GM12892 (cell line): ENCODE data around the gene CD96.

ENCODE experiments used
- DNase-seq: peaks from one replicate; pipeline ENCODE4 v3.0.0; 2011; ENCODE audit not compliant: insufficient read length
- FAIRE-seq: peaks from 2 replicates; lab custom pipeline; 2011; peaks lifted over from hg19 to GRCh38; lab: Jason Lieb, UNC
- POLR2A ChIP-seq: IDR thresholded peaks from 2 replicates; pipeline ENCODE4 v1.6.1; 2011; ENCODE audit warnings: low read depth, low read length, control low read depth
- POLR2AphosphoS5 ChIP-seq: IDR thresholded peaks from 2 replicates; pipeline ENCODE4 v1.6.1; 2011; ENCODE audit warnings: low read depth, low read length, control low read depth
- TAF1 ChIP-seq: IDR thresholded peaks from 2 replicates; pipeline ENCODE4 v1.6.1; 2011; ENCODE audit warnings: low read depth, mild to moderate bottlenecking, control low read depth, low read length, borderline replicate concordance

CD96 gene

GRCh38 chr3:111648991-111649579, 107.1 kb downstream of the CD96 start:
- DNase-seq (no peak), FAIRE-seq (no peak)
- TF ChIP-seq POLR2AphosphoS5 = no peak
- no peak for TF ChIP-seq TAF1
- TF ChIP-seq POLR2A = no peak

- TF ChIP-seq TAF1 (no peak), POLR2A (no peak), POLR2AphosphoS5 (no peak)
- DNase-seq (no peak), FAIRE-seq (peak; percentile 58)
These were observed 108.6 kb downstream of the CD96 start for GRCh38 chr3:111650378-111651275.

- FAIRE-seq (peak; percentile 57), DNase-seq (no peak)
- no peak for TF ChIP-seq POLR2A
- no peak for TF ChIP-seq TAF1
- TF ChIP-seq POLR2AphosphoS5 = no peak
These were observed 110.6 kb downstream of the CD96 start for GRCh38 chr3:111652492-111653180.

GRCh38 chr3:111653766-111654165, 111.8 kb downstream of the CD96 start:
- TF ChIP-seq POLR2AphosphoS5 (no peak), TAF1 (no peak), POLR2A (no peak)
- no peak for FAIRE-seq

GRCh38 chr3:111662012-111662411, 120.0 kb downstream of the CD96 start:
- FAIRE-seq (no peak), DNase-seq (no peak)
- TF ChIP-seq POLR2A (no peak), POLR2AphosphoS5 (no peak), TAF1 (no peak)

More at GRCh38 chr3:111653766-111654165, 111.8 kb downstream of the CD96 start:
- DNase-seq = no peak

GRCh38 chr3:111662907-111663306, 120.9 kb downstream of the CD96 start:
- no peak for TF ChIP-seq POLR2AphosphoS5
- TF ChIP-seq POLR2A = no peak
- no peak for TF ChIP-seq TAF1
- DNase-seq (no peak), FAIRE-seq (no peak)

GRCh38 chr3:111666041-111666735, 124.2 kb downstream of the CD96 start:
- TF ChIP-seq POLR2AphosphoS5 (no peak), TAF1 (no peak), POLR2A (no peak)
- FAIRE-seq = peak; percentile 57
- no peak for DNase-seq

- DNase-seq (no peak), FAIRE-seq (no peak)
- no peak for TF ChIP-seq TAF1
- TF ChIP-seq POLR2A = no peak
- TF ChIP-seq POLR2AphosphoS5 = no peak
These were observed 125.2 kb downstream of the CD96 start for GRCh38 chr3:111667170-111667569.

- DNase-seq (peak; percentile 22), FAIRE-seq (peak; percentile 90)
- TF ChIP-seq POLR2AphosphoS5 (no peak), POLR2A (no peak)
These were observed 125.7 kb downstream of the CD96 start for GRCh38 chr3:111667621-111668239.

- TF ChIP-seq POLR2A = no peak
- TF ChIP-seq POLR2AphosphoS5 = no peak
- no peak for TF ChIP-seq TAF1
- no peak for FAIRE-seq
- no peak for DNase-seq
These were observed 126.3 kb downstream of the CD96 start for GRCh38 chr3:111668326-111668725.
